Measurements from ENCODE around the gene MRTFA. TPM values are rescaled to one million over a fixed set of nuclear protein-coding genes. Genes with fewer than 3 reads are reported as not detected.

The MRTFA gene
- total RNA-seq, 4 donors from 2014 or later: 46.0 to 408 (median 90.0) TPM

DNA sequence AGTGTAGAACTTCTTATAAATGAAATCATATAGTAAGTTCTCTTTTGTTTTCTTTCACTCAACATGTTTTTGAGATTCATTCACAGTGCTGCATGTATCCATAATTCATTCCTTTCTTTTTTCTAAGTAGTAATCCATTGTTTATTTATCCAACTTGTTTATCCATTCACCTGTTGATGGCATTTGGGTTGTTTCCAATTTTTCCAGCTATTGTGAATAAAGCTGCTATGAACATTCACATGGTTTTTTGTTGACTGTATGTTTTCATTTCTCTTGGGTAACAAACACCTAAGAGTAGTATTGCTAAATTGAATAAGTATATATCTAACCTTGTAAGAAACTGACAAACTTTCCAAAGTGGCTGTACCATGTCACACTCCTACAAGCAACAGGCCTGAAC, 23.5 kb downstream of the MRTFA start:
- Histone ChIP-seq H3K36me3 (no peaks in the 10 kb centered on the region), H3K4me3 (no peak overlapping the region), H3K9me3 (no peaks in the 10 kb centered on the region), H3K27ac (no peak overlapping the region), H3K4me1 (peaks cover 0 to 14% (median 3%) of the 10 kb centered on the region in 4 donors), H3K27me3 (no peaks in the 10 kb centered on the region)
- in situ Hi-C loops (cut with MboI; ENCODE audit: low pct_ligation_motif_present in 1 of 4, low pct_unique_long_range_greater_than_20kb in 1 of 4, low sequenced_read_pairs in 3 of 4) (no loop called here), intact Hi-C loops (cut with DNase I; ENCODE audit: low total_unique reads) (no loop called here)
- no peak for DNase-seq
- TF ChIP-seq CTCF (IDR thresholded peaks at IDR 0.05) (no peak), POLR2A (IDR thresholded peaks at IDR 0.05) (no peak), EP300 (IDR thresholded peaks at IDR 0.05; ENCODE audit: low read depth) (no peak), POLR2AphosphoS5 (IDR thresholded peaks at IDR 0.05) (no peak)

GRCh38 chr22:40612291-40612751, 24.2 kb downstream of the MRTFA start:
- H3K36me3 ChIP-seq: no peaks in the 10 kb centered on the region
- 65 to 69% methylated on average over 4 of the region's 4 CpGs for WGBS, 2 donors (ENCODE audit: low coverage in 1 of 2)
- no peak for DNase-seq
- no peak overlapping the region for H3K27ac ChIP-seq
- intact Hi-C loops (cut with DNase I; ENCODE audit: low total_unique reads): no loop called here
- H3K9me3 ChIP-seq: no peaks in the 10 kb centered on the region
- in situ Hi-C loops (cut with MboI; ENCODE audit: low pct_ligation_motif_present in 1 of 4, low pct_unique_long_range_greater_than_20kb in 1 of 4, low sequenced_read_pairs in 3 of 4): no loop called here
- H3K4me1 ChIP-seq: peaks cover 0 to 14% (median 4%) of the 10 kb centered on the region in 4 donors
- no peaks in the 10 kb centered on the region for H3K27me3 ChIP-seq
- no peak for TF ChIP-seq EP300 (IDR thresholded peaks at IDR 0.05; ENCODE audit: low read depth)
- no peak for TF ChIP-seq CTCF (IDR thresholded peaks at IDR 0.05)
- TF ChIP-seq POLR2AphosphoS5 (IDR thresholded peaks at IDR 0.05): no peak
- TF ChIP-seq POLR2A (IDR thresholded peaks at IDR 0.05): no peak
- H3K4me3 ChIP-seq: no peak overlapping the region

GRCh38 chr22:40611606-40612005, 24.9 kb downstream of the MRTFA start:
- Histone ChIP-seq H3K27ac (no peak overlapping the region), H3K27me3 (no peaks in the 10 kb centered on the region), H3K36me3 (no peaks in the 10 kb centered on the region), H3K9me3 (no peaks in the 10 kb centered on the region), H3K4me1 (peaks cover 3 to 21% (median 9%) of the 10 kb centered on the region in 4 donors), H3K4me3 (no peak overlapping the region)
- intact Hi-C loops (cut with DNase I; ENCODE audit: low total_unique reads): no loop called here
- TF ChIP-seq POLR2AphosphoS5 (IDR thresholded peaks at IDR 0.05) (no peak), CTCF (IDR thresholded peaks at IDR 0.05) (no peak), EP300 (IDR thresholded peaks at IDR 0.05; ENCODE audit: low read depth) (no peak), POLR2A (IDR thresholded peaks at IDR 0.05) (no peak)
- in situ Hi-C loops (cut with MboI; ENCODE audit: low pct_ligation_motif_present in 1 of 4, low pct_unique_long_range_greater_than_20kb in 1 of 4, low sequenced_read_pairs in 3 of 4): no loop called here
- no peak for DNase-seq

GRCh38 chr22:40610329-40610850, 26.1 kb downstream of the MRTFA start:
- WGBS, 2 donors (ENCODE audit: low coverage in 1 of 2): 92 to 100% methylated on average over 1 of the region's 1 CpG
- Histone ChIP-seq H3K36me3 (no peaks in the 10 kb centered on the region), H3K9me3 (no peaks in the 10 kb centered on the region), H3K4me3 (no peak overlapping the region), H3K27ac (no peak overlapping the region), H3K27me3 (no peaks in the 10 kb centered on the region), H3K4me1 (peaks cover 15 to 33% (median 20%) of the 10 kb centered on the region in 4 donors)
- in situ Hi-C loops (cut with MboI; ENCODE audit: low pct_ligation_motif_present in 1 of 4, low pct_unique_long_range_greater_than_20kb in 1 of 4, low sequenced_read_pairs in 3 of 4): no loop called here
- DNase-seq: no peak
- TF ChIP-seq POLR2A (IDR thresholded peaks at IDR 0.05): no peak
- TF ChIP-seq CTCF (IDR thresholded peaks at IDR 0.05): no peak
- no peak for TF ChIP-seq POLR2AphosphoS5 (IDR thresholded peaks at IDR 0.05)
- TF ChIP-seq EP300 (IDR thresholded peaks at IDR 0.05; ENCODE audit: low read depth): no peak
- intact Hi-C loops (cut with DNase I; ENCODE audit: low total_unique reads): no loop called here
